ENCODE data around the gene NFIA. TPM values are rescaled to one million over a fixed set of nuclear protein-coding genes. Genes with fewer than 3 reads are reported as not detected.
A peak's percentile ranks its signal among the peaks of the same experiment; 100 is the strongest.

Gene NFIA
- total and polyA plus RNA-seq, 2 donors (not counting 1 experiment from before 2014, with no cell fraction given), result 5.4 to 11.0 TPM

DNA sequence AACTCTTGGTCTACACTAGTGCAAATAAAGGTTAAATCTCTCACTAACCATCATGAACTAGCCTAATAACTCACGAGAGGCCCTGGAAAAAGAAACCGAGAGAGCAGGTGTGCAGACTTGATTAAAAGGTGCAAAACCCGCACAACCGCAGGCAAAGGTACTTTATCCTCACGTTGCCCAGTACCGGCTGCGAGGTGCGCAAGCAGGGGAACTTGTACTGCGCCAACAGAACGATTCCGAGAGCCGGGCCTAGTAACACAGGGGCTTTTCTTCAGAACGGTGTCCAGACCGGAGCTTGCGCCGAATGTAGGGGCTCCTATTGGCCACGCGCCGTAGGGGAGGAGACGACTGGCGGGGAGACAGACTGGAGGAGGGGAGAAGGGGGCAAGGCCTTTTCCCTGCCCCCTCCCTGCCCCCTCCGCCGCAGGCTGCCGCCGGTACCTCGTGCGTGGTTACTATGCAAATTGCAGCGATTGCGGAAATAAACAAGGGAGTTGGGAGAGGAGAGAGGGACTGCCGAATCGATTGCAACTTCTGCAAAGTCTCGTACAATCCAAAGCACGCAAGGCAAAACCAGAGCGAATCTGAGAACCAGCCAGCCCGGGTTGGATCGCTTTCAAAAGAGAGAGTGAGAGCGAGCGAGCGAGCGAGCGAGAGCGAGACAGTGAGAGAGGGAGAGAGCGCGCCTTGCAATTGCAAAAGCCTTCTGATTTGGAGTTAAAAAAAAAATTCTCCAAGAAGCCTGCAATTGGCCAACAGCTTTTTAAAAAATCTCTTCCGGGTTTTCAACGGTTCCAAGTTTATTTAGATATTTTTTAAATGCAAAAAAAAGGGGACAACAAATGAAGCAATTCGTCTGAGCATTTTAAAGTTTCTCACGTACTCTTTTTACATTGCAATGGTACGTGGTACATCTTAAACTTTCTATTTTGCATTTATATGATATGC is 5.4 kb upstream of the NFIA start:
- no peaks in the 10 kb centered on the region for H3K27me3 ChIP-seq (ENCODE audit: control insufficient read depth, insufficient read depth, low read length)
- H3K4me3 ChIP-seq (replicated peaks in 1 of 4; ENCODE audit: control extremely low read depth in 1 of 4, insufficient read depth in 1 of 4, low read depth in 3 of 4, low read length in 4 of 4), result peak overlapping the region; percentile 61 to 99 (median 75)
- peak overlapping the region; percentile 68 for H3K27ac ChIP-seq (ENCODE audit: insufficient read depth, low read length)
- no peaks in the 10 kb centered on the region for H4K20me1 ChIP-seq (ENCODE audit: control insufficient read depth, extremely low read depth, insufficient read depth, low read length)
- DNase-seq (ENCODE audit: low read depth in 2 of 2), result peak; percentile 81 to 90
- H3K9me3 ChIP-seq (ENCODE audit: control insufficient read depth, insufficient read depth, low read depth, low read length), result no peaks in the 10 kb centered on the region
- H3K4me2 ChIP-seq (ENCODE audit: extremely low read depth, insufficient read depth, low read length), result peak overlapping the region; percentile 97
- no peaks in the 10 kb centered on the region for H3K79me2 ChIP-seq (ENCODE audit: control insufficient read depth, insufficient read depth, low read length)
- peak overlapping the region; percentile 91 for H2AFZ ChIP-seq (ENCODE audit: low read length)
- no peak for TF ChIP-seq CTCF (conservative IDR thresholded peaks at IDR 0.05 in 1 of 2, IDR thresholded peaks at IDR 0.05 in 1 of 2; ENCODE audit: low read depth in 1 of 2, low read length in 2 of 2)
- TF ChIP-seq EZH2 (IDR thresholded peaks at IDR 0.05; ENCODE audit: low read length, missing control alignments), result no peak
- H3K9ac ChIP-seq (ENCODE audit: insufficient read depth, low read length), result peak overlapping the region; percentile 55
- peaks cover 20% of the 10 kb centered on the region for H3K4me1 ChIP-seq (ENCODE audit: control insufficient read depth, extremely low read depth, insufficient read depth, low read length)
- H3K36me3 ChIP-seq (ENCODE audit: control insufficient read depth, insufficient read depth, low read length), result no peaks in the 10 kb centered on the region

DNA sequence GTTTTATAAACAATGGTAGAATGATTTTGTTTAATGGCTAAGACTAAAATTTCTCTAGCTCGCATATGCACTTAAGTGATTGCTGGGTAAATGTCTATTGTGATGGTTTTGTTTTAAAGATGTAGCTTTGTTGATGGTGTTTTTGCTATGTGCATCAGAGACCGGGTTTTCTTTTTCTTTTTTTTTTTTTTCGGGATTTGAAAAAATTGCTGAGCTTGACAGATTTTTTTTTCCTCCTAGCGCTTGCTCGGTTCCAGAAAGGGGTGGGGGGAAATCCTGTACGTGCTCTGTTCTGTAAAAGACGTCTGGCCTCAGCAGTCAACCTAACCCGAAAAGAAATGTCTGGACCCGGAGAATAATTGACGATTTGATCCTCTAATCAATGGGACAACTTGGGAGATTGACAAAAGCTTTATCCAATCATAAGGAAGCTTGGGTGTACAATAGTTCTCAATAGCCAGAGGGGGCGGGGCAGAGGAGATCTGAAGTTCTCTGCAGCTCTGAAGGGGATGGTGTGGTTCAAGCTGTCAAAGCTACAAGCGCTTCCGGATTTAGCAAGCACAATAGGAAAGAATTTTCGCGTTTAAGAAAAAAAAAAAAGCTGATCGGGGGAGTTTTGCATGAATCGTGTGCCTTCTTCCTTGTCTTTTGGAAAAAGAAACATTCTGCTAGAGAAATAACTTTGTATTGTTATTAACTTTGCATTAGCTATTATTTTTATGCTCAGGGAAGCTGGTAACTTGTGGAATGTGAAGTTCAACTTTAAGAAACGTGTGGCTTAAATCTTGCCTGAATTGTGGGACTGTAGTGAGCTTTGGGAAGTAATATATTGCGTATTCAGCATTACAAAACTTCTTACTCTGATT is 4.5 kb upstream of the NFIA start:
- Histone ChIP-seq H2AFZ (ENCODE audit: low read length) (peak overlapping the region; percentile 80), H3K79me2 (ENCODE audit: control insufficient read depth, insufficient read depth, low read length) (peaks cover under 1% of the 10 kb centered on the region), H3K4me2 (ENCODE audit: extremely low read depth, insufficient read depth, low read length) (peak overlapping the region; percentile 97), H3K4me3 (replicated peaks in 1 of 4; ENCODE audit: control extremely low read depth in 1 of 4, insufficient read depth in 1 of 4, low read depth in 3 of 4, low read length in 4 of 4) (peak overlapping the region; percentile 61 to 99 (median 75)), H3K9ac (ENCODE audit: insufficient read depth, low read length) (peak overlapping the region; percentile 32), H3K36me3 (ENCODE audit: control insufficient read depth, insufficient read depth, low read length) (no peaks in the 10 kb centered on the region), H4K20me1 (ENCODE audit: control insufficient read depth, extremely low read depth, insufficient read depth, low read length) (no peaks in the 10 kb centered on the region), H3K27me3 (ENCODE audit: control insufficient read depth, insufficient read depth, low read length) (no peaks in the 10 kb centered on the region), H3K27ac (ENCODE audit: insufficient read depth, low read length) (peak overlapping the region; percentile 68), H3K9me3 (ENCODE audit: control insufficient read depth, insufficient read depth, low read depth, low read length) (no peaks in the 10 kb centered on the region), H3K4me1 (ENCODE audit: control insufficient read depth, extremely low read depth, insufficient read depth, low read length) (peaks cover 20% of the 10 kb centered on the region)
- DNase-seq (ENCODE audit: low read depth in 2 of 2), result peak; percentile 100
- TF ChIP-seq CTCF (conservative IDR thresholded peaks at IDR 0.05 in 1 of 2, IDR thresholded peaks at IDR 0.05 in 1 of 2; ENCODE audit: low read depth in 1 of 2, low read length in 2 of 2) (no peak), EZH2 (IDR thresholded peaks at IDR 0.05; ENCODE audit: low read length, missing control alignments) (no peak)

Measured in fibroblast of lung (primary cell).